GM19193 (cell line): Measurements from ENCODE around the gene SNAP23.

ENCODE experiments used
- POLR2A ChIP-seq: IDR thresholded peaks from 4 replicates; pipeline ENCODE4 v1.6.1; 2011; ENCODE audit not compliant: insufficient read depth, insufficient read length; ENCODE audit errors: extremely low read depth

The SNAP23 gene

DNA sequence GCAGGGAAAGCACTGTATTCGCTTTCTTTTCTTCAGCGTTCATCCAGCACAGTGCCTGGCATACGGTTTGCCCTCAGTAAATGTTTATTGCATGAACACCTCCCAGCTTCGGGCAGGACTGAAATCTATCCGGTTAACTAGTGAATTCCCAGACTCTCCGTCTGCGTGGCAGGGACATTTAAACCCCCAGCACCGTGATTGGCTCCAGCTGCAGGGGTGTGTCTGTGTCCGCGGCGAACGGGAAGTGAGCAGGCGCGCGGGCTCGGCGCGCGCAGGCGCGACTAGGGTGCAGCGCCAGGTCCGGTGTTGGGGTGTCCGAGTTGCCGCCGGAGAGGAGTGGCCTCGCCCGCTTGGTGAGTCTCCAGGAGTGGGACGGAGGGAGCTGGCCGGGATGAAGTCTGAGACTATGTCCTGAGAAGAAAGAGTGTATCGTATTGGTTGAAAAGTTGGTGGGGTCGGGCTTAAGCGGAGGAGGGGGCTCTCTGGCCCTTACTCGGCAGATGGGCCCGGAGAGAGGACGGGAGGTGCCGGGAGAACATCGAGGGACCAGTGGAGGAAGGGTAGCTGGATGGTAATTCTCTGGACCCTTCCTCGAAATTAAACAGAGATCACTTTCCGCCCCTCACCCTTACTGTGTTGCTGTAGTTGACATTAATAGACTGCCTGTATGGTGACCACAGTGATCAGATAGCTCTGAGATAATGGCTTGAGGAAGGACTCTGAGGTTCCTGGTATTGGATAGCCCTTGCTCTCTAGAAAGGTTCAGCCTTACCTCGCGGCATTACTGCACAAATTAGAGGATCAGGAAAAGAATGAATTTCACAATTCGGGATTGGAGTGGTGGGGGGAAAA lies at the start of gene SNAP23:
Gene SNAP23, plus strand, starts transcription at position 274 of the 852 bp plus-strand sequence. CDS start 16,213 bp downstream, outside the sequence.
- TF ChIP-seq POLR2A, result peak; percentile 86

DNA sequence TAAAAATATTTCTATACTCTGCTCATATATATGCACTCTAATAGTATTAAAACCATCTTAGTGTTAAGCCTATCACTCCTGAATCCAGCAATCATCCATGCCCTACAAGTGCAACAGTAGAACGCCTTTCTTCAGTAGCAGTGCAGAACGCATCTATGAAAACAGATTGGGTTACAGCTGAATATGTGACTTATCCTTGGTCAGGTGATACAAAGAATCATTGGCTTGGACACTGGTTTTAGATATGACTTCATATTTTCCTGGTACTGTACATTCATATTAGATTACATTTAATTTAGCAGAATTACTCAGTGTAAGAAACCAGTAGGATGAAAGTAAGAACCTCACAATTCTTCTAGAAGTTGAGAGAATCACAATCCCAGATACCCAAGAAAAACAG lies 47.8 kb upstream of the SNAP23 start:
- no peak for TF ChIP-seq POLR2A

- TF ChIP-seq POLR2A, result no peak
Measured at GRCh38 chr15:42448281-42448680, 47.2 kb upstream of the SNAP23 start.

GRCh38 chr15:42449770-42450424 lies 45.5 kb upstream of the SNAP23 start:
- no peak for TF ChIP-seq POLR2A

DNA sequence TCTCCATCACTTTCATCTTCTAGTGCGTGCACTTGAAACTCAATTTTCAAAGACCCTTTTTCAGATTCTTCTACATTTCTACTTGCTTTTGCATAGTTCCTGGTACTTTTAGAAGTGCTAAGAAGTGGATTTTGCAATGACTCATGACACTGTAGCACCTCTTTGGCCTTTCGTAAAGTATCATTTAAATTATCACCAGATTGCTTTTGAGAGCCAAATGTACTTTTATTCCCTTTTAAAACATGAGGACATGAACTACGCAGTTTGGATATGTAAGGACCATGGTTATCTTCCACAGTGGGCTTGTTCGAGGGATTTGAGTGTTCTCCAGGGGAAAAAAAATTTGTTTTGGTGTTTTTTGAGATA lies 45.0 kb upstream of the SNAP23 start:
- TF ChIP-seq POLR2A, result no peak

DNA sequence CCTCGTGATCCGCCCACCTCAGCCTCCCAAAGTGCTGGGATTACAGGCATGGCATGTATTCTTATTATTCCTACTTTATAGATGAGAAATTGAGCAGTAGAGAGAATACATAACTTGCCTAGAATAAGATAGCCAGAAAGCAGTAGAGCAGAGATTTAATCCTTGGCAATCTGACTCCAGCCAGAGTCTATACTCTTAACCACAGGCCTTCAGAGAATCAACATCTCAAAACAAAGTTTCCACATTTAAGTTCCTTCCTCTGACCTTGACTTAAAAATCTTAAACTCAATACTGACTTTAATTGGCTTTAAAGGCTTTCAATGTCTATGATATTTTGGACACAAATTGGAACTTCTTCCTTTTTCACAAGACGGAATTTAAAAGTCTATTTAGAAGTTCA lies 41.6 kb upstream of the SNAP23 start:
- TF ChIP-seq POLR2A, result no peak

GRCh38 chr15:42456531-42456930 lies 38.9 kb upstream of the SNAP23 start:
- TF ChIP-seq POLR2A, result no peak

DNA sequence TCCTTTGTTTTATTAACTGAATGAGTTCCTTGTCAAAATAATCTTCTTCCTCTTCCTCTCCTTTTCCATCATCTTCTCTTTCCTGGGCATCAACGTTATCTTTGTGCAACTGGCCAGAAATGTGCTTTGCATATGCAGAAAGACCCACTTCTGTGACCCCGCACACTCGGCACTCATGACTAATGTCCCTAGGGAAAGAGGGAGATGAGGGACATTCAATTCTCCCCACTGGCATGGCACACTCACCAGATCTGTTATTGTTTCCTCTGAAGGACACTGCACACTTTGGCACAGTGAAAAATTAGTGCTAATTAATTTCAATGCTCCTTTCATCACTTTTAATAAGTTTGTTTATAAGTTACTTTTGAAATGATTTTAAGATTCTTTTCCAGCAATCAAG lies 38.5 kb upstream of the SNAP23 start:
- TF ChIP-seq POLR2A, result no peak

DNA sequence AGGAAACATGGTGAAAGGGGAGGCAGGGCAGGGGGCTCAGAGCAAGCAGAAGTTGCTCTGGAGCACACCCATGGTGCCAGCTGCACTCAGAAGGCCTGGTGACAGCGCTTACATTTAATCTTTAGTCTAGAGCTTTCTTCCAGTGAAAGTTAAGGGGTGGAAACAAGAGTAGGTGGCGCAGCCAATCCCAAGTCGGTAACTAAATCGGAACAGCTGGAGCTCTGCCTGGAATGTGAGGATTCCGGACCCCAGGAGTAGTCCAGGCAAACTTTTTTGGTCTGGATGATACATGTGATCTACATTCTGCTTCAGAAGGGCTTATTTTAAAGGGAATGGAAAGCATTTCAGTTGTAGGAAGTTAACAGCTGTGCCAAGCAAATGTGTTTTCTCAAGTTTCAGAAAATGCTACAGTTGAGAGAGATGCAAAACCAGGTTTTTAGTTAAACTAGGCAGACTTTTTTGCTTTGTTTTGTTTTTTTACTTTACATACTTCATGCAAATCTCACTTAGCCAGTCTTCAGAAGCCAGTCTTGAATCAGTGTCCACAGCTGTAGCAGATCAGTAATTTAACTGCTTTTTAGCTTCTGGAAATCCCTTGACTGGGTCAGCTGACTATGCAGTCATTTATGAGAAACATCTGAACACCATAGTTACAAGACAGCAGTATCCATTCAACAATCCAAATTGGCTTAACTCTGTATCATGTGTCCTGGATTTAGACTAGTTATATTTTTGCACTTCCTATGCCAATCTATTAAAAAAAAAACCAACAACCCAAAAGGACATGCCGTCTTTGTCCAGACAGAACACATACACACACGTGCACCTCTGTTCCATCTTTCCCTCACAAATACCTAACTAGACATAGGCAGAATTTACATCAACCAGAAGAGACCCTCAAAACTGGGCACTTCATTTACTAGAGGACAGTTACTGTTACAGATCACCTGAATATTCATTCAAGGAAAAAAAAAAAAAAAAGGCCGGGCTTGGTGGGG lies 37.7 kb upstream of the SNAP23 start:
- no peak for TF ChIP-seq POLR2A

DNA sequence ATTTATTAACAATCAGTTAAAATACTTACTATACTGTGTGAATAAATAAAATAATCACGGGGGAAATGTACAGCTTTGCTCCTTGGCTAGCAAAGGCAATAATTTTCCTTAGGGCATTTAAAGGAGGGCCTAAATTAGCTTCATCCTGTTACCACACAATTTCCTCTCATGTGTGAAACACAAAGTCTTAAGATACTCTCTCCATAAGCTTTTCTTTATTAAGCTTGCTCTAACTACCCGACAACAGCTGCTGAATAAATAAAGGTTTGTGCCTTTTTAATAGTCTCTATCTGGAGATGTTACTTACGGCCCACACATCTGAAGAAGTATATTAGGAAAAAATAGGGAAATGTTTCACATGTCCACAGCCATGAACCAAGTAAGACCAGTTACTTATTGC lies 34.2 kb upstream of the SNAP23 start:
- no peak for TF ChIP-seq POLR2A

DNA sequence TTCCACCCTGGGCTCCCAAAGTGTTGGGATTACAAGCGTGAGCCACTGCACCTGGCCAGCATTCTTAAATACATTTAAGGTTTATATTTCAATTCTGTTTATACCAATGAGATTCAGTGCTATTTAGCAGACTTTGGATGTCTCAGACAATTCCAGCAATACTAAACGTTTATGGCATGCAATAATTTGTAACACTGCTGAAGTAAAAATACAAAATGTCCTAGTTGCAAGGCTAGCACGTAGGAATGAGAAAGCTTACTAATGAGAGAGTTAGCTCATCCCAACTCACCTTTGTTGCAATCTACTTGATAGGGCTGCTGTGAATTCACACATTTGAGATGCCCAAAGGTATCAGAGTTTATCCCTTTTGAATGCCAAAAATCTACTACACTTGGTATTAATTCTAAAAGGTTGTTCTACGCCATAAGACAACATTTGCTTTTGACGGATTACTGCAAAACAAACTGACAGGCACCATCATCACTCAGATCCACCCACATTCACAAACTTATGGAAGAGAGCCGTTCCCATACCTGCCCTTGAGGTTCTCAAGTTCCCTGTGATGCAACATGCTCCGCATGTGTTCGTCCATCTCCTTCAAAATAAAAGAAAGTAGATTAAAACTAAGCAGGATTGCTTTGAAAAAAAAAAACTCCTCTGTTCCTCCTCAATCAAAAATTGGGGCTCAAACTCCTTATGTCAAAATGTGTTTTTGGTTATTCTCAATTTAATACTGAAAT lies 29.7 kb upstream of the SNAP23 start:
- TF ChIP-seq POLR2A, result no peak

- TF ChIP-seq POLR2A, result no peak
Measured at GRCh38 chr15:42471002-42471401, 24.4 kb upstream of the SNAP23 start.

DNA sequence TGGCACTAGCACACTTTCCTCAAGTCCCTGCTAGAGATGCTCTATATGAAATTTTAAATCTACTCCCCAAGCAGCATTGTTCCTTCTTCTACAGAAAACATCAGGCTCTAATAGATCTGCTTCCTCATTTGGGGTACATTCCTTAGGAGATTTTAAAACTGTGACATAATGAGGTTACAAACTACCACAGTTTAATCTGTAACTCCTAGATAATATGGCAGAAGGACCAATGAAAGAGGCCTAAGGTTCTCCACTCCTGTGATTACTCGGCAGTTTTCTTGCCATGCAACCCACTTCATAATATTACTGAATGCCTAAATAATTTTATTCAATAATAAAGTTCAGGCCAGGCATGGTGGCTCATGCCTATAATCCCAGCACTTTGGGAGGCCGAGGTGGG lies 20.6 kb upstream of the SNAP23 start:
- TF ChIP-seq POLR2A, result no peak

DNA sequence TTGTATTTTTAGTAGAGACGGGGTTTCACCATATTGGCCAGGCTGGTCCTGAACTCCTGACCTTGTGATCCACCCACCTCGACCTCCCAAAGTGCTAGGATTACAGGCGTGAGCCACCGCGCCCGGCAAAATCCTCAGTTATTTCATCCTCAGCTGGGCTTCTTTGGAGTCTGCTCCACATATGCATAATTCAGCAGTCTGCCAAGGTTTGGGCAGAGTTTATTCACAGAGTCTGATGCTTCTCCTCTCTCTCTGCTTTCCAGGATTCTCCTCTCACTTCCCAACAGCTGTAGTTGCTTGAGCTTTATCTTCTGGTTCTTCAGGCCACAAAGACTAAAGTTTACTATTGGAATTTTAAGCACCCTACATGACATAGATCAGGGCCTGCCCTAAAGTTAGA lies 12.7 kb upstream of the SNAP23 start:
- no peak for TF ChIP-seq POLR2A

GRCh38 chr15:42483677-42484076 lies 11.8 kb upstream of the SNAP23 start:
- no peak for TF ChIP-seq POLR2A

- no peak for TF ChIP-seq POLR2A
Measured at GRCh38 chr15:42490291-42490670, 5.2 kb upstream of the SNAP23 start.
